MG63 (cell line): ENCODE results near the gene RPUSD4. TPM values are rescaled to one million over a fixed set of nuclear protein-coding genes. Genes with fewer than 3 reads are reported as not detected.

Source experiments
- DNase-seq: peaks from one replicate; pipeline ENCODE4 v3.0.0-alpha.2; 2020
- H3K27me3 ChIP-seq: fragments of 250-450 bp; sonication (Bioruptor Pico); 2 replicates; pipeline ENCODE4 v1.5.1; 2020; ENCODE audit warnings: mild to moderate bottlenecking, moderate library complexity
- H3K36me3 ChIP-seq: fragments of 250-450 bp; sonication (Bioruptor Pico); 2 replicates; pipeline ENCODE4 v1.5.1; 2020; ENCODE audit warnings: mild to moderate bottlenecking, moderate library complexity
- H3K4me3 ChIP-seq: fragments of 250-450 bp; sonication (Bioruptor Pico); 2 replicates; pipeline ENCODE4 v1.5.1; 2020; ENCODE audit warnings: mild to moderate bottlenecking, moderate library complexity
- H3K9me3 ChIP-seq: fragments of 250-450 bp; sonication (Bioruptor Pico); 2 replicates; pipeline ENCODE4 v1.5.1; 2020; ENCODE audit warnings: mild to moderate bottlenecking, moderate library complexity
- total RNA-seq: library from RNA; depleted of rRNA; stranded (reverse); fragments of >200 nt; shearing (Covaris generic); gene quantifications from 2 replicates; pipeline ENCODE4 v1.2.3, GENCODE V29; 2014; ENCODE audit warnings: low replicate concordance; rRNA removed

Gene RPUSD4
- total RNA-seq, 1 experiment from 2014 or later = 29.0 TPM

- Histone ChIP-seq H3K36me3 (no peaks in the 10 kb centered on the region), H3K27me3 (no peaks in the 10 kb centered on the region), H3K4me3 (no peak overlapping the region), H3K9me3 (peaks cover 7% of the 10 kb centered on the region)
- DNase-seq = peak; percentile 56
These were observed 57.5 kb downstream of the RPUSD4 start for GRCh38 chr11:126153972-126154371.

DNA sequence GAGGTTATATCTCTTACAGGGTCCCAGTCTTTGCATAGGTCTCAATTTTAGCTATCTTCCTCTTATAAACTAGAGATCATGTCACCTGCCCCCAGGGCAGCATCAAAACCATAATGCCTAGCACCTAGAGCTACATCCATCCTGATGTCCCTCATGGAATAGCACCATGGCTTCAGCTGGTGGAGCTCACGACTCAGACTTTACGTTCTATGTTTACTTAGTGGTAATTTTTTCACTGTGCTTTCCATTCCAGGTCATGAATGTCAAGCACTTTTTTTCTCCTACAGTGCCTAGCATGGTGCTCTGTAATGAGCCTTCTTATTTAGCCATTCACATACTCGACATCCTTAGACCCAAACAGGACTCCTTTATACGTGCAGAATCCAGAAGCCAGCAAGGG lies 58.4 kb downstream of the RPUSD4 start:
- no peaks in the 10 kb centered on the region for H3K36me3 ChIP-seq
- H3K27me3 ChIP-seq = no peaks in the 10 kb centered on the region
- DNase-seq = no peak
- H3K9me3 ChIP-seq = peaks cover 7% of the 10 kb centered on the region
- no peak overlapping the region for H3K4me3 ChIP-seq

DNA sequence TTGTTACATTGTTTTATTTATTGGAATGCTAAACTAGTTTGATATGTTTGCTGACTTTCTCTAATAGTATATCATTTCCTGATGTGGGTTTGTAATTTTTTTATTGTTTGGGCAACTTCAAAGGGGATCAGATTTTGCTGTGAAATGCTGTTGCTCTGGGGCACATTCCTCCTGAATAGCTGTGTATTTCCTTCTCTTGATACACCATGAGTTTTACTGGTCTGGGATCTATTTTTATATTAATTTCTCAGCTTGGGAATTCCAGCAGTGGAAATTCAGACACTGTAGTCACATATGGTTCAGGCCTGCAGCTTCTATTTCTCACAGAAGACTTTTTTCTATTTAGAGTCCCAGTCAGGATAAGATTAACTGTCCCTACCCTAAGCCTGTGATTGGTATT lies 58.9 kb downstream of the RPUSD4 start:
- Histone ChIP-seq H3K36me3 (no peaks in the 10 kb centered on the region), H3K4me3 (no peak overlapping the region), H3K27me3 (no peaks in the 10 kb centered on the region), H3K9me3 (peaks cover 7% of the 10 kb centered on the region)
- no peak for DNase-seq

- Histone ChIP-seq H3K27me3 (no peaks in the 10 kb centered on the region), H3K4me3 (no peak overlapping the region), H3K36me3 (no peaks in the 10 kb centered on the region), H3K9me3 (peaks cover 7% of the 10 kb centered on the region)
- DNase-seq = no peak
These were observed 59.3 kb downstream of the RPUSD4 start for GRCh38 chr11:126152152-126152551.

Other genes starting within 250 kb of the RPUSD4 start
- 25.4 and 36.3 TPM in 2 replicates for gene CDON, start 148.8 kb downstream of the RPUSD4 start, total RNA-seq
- gene FAM118B, start 132 bp upstream of the RPUSD4 start, total RNA-seq = 16.9 and 19.8 TPM in 2 replicates
- 88.3 and 102 TPM in 2 replicates for gene SRPRA, start 57.2 kb upstream of the RPUSD4 start, total RNA-seq
- gene FOXRED1, start 57.5 kb upstream of the RPUSD4 start, total RNA-seq = 26.8 and 33.2 TPM in 2 replicates
- 2.6 and 3.6 TPM in 2 replicates for gene TIRAP, start 71.4 kb upstream of the RPUSD4 start, total RNA-seq
- 27.9 and 31.4 TPM in 2 replicates for gene DCPS, start 92.4 kb upstream of the RPUSD4 start, total RNA-seq
- gene ST3GAL4, start 144.0 kb upstream of the RPUSD4 start, total RNA-seq = 44.1 and 57.9 TPM in 2 replicates